Measurements from ENCODE around the gene KNDC1.
"Not testable (repeated sequence)": the region's sequence is repeated elsewhere in the genome, so short reads cannot be mapped to it uniquely, and the experiment has no call there.

KNDC1 gene

DNA sequence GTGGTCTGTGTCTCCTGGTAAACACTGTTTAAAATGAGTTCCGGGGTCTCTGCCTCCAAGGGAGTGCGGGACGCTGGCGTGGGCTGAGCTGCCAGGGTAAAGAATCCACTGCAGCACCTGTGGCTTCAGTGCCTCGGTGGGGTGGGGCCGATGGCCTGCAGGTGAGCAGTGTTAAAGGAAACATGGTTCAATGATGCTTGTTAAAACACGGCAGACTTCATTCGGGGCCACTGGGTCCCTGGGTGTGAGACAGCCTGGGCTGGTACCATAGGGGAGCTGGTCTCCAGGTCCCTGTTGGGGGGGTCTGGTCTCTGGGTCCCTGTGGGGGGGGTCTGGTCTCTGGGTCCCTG is 24.9 kb upstream of the KNDC1 start:
- TF ChIP-seq, protein P1, sequence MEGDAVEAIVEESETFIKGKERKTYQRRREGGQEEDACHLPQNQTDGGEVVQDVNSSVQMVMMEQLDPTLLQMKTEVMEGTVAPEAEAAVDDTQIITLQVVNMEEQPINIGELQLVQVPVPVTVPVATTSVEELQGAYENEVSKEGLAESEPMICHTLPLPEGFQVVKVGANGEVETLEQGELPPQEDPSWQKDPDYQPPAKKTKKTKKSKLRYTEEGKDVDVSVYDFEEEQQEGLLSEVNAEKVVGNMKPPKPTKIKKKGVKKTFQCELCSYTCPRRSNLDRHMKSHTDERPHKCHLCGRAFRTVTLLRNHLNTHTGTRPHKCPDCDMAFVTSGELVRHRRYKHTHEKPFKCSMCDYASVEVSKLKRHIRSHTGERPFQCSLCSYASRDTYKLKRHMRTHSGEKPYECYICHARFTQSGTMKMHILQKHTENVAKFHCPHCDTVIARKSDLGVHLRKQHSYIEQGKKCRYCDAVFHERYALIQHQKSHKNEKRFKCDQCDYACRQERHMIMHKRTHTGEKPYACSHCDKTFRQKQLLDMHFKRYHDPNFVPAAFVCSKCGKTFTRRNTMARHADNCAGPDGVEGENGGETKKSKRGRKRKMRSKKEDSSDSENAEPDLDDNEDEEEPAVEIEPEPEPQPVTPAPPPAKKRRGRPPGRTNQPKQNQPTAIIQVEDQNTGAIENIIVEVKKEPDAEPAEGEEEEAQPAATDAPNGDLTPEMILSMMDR (IDR thresholded peaks at IDR 0.05; ENCODE audit: low read depth, low read length) = no peak
- DNase-seq (ENCODE audit: low read depth in 2 of 2) = no peak
- H3K4me3 ChIP-seq (replicated peaks in 1 of 2; ENCODE audit: low read depth in 2 of 2, low read length in 2 of 2) = no peak overlapping the region

DNA sequence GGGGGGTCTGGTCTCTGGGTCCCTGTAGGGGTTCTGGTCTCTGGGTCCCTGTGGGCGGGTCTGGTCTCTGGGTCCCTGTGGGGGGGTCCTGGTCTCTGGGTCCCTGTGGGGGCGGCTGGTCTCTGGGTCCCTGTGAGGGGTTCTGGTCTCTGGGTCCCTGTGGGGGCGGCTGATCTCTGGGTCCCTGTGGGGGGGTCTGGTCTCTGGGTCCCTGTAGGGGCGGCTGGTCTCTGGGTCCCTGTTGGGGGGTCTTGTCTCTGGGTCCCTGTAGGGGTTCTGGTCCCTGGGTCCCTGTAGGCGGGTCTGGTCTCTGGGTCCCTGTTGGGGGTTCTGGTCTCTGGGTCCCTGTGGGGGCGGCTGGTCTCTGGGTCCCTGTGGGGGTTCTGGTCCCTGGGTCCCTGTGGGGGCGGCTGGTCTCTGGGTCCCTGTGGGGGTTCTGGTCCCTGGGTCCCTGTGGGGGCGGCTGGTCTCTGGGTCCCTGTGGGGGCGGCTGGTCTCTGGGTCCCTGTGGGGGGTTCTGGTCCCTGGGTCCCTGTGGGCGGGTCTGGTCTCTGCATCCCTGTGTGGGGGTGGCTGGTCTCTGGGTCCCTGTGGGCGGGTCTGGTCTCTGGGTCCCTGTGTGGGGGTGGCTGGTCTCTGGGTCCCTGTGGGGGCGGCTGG is 22.4 kb upstream of the KNDC1 start:
- DNase-seq (ENCODE audit: low read depth in 2 of 2); H3K4me3 ChIP-seq (replicated peaks in 1 of 2; ENCODE audit: low read depth in 2 of 2, low read length in 2 of 2): not testable (repeated sequence)

DNA sequence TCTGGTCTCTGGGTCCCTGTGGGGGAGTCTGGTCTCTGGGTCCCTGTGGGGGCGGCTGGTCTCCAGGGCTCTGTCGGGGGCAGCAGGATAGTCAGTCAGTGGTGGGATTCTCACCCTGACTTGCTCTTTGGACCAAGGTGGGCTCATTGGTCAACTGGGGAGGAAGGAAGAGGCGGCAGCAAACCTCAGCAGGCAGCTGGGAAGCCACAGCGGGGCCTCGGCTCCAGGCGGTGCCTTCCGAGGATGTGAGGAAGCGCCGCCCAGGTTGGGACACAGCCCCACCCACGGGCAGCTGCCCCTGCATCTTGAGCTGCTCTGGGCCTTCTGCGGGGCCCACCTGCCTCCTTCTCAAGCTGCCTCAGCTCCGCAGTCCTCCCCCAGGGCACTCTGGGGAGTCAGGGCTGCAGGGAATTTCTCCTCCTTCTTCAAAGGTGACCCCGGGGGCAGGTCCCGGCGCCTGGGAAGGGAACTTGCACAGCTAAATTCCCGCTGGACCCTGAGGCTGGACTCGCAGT is 20.4 kb upstream of the KNDC1 start:
- DNase-seq (ENCODE audit: low read depth in 2 of 2) = no peak
- TF ChIP-seq, protein P1 (IDR thresholded peaks at IDR 0.05; ENCODE audit: low read depth, low read length) = no peak
- H3K4me3 ChIP-seq (replicated peaks in 1 of 2; ENCODE audit: low read depth in 2 of 2, low read length in 2 of 2) = no peak overlapping the region

DNA sequence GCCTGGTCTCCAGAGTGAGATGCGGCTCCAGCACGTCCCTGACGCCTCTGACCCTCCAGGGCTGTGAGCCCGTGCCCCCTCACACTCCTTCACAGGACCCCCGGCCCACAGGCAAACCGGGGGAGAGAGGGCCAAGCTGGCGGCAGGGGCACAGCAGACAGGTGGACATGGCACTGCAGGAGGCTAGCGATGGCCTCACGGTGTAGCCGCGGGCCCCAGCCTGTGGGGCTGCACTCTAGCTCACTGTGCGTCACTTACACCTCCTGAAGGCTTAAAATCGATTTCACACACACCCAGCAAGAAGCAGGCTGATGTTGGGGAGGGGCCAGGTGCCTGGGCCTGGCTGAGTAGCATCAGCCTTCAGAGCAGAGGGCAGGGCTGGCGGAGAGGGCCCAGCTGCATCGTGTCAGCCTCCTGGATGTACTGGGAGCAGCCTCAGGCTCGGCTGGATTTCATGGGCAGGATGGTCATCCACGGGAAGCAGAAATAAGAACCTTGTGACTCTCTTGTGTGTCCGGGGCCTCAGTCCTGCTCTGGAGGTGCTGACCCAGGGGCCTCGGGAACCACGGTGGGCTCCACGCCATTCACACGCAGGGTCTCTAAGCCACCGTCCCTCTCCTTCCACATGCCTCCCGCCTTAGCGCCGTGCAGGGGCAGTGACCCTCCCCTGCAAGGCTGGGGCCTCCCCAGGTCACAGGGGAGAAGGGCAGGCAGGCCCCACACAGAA is 19.4 kb upstream of the KNDC1 start:
- no peak for DNase-seq (ENCODE audit: low read depth in 2 of 2)
- no peak overlapping the region for H3K4me3 ChIP-seq (replicated peaks in 1 of 2; ENCODE audit: low read depth in 2 of 2, low read length in 2 of 2)
- TF ChIP-seq, protein P1 (IDR thresholded peaks at IDR 0.05; ENCODE audit: low read depth, low read length) = no peak

DNA sequence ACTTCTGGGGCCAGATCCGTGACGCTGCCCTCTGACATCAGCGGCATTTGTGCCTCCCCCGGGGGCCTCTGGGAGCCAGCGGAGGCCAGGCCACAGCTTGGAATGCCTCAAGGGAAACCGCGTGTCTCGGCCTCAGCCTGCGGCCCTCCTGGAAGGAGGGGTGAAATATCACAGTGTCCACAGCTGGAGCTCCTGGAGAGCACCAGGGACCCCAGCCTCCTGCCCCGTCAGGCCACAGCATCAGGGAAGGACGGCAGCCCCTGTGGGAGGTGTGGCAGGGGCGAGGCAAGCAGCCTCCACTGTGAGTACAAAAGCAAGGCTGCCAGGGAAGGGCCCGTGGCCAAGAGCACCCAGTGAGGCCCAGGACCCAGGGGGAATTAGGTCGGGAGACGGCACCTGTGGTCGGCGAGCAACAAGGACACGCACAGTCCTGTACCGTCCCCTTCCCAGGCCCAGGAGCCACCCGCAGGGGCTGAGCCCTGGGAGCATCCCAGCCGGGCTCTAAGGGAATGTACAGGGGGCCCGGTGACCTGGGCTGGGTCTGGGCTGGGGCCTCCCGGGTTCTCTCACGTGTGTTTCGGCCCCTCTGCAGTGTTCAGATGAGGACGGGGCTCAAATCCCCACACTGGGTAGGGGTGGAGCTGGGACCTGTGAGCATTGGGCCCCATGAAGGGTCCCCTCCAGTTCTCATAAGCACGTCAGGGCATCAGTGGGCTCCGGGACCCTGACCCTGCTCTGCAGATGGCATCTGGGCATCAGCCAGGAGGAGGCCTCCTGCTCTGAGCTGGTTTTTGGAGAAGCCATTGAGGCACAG is 18.7 kb upstream of the KNDC1 start:
- DNase-seq (ENCODE audit: low read depth in 2 of 2) = no peak
- TF ChIP-seq, protein P1 (IDR thresholded peaks at IDR 0.05; ENCODE audit: low read depth, low read length) = no peak
- no peak overlapping the region for H3K4me3 ChIP-seq (replicated peaks in 1 of 2; ENCODE audit: low read depth in 2 of 2, low read length in 2 of 2)

- DNase-seq (ENCODE audit: low read depth in 2 of 2) = no peak
- no peak overlapping the region for H3K4me3 ChIP-seq (replicated peaks in 1 of 2; ENCODE audit: low read depth in 2 of 2, low read length in 2 of 2)
- TF ChIP-seq, protein P1 (IDR thresholded peaks at IDR 0.05; ENCODE audit: low read depth, low read length) = no peak
Measured at GRCh38 chr10:133141958-133142340, 18.1 kb upstream of the KNDC1 start.
